Neural cell (in vitro differentiated cells): Measurements from ENCODE around the gene THBS2. TPM values are rescaled to one million over a fixed set of nuclear protein-coding genes. Genes with fewer than 3 reads are reported as not detected.

Source experiments
- H2AFZ ChIP-seq: fragments of 200-600, 300-800 bp; sonication (generic), shearing (Covaris generic); 2 replicates; pipeline ENCODE4 v1.6.0; 2014; ENCODE audit warnings: low read depth, mild to moderate bottlenecking, antibody characterized with exemption, low read length, moderate library complexity
- H3F3A ChIP-seq: fragments of 200-600 bp; shearing (Covaris generic); 2 replicates; pipeline ENCODE4 v1.6.1; 2016; ENCODE audit warnings: mild to moderate bottlenecking, moderate library complexity, mixed read lengths, antibody characterized with exemption, low read length; ENCODE audit not compliant: insufficient read depth, poor library complexity, severe bottlenecking
- H3K27ac ChIP-seq: fragments of 200-600, 300-800 bp; sonication (generic), shearing (Covaris generic); 2 replicates; pipeline ENCODE4 v1.5.1; 2014; ENCODE audit warnings: mild to moderate bottlenecking, low read length, moderate library complexity
- H3K27me3 ChIP-seq: fragments of 300-800, 200-600 bp; sonication (generic), shearing (Covaris generic); 2 replicates; pipeline ENCODE4 v1.6.0; 2014; ENCODE audit warnings: mild to moderate bottlenecking, low read depth, low read length, moderate library complexity; ENCODE audit not compliant: insufficient read depth
- H3K36me3 ChIP-seq: fragments of 300-800, 200-600 bp; sonication (generic), shearing (Covaris generic); 2 replicates; pipeline ENCODE4 v1.5.1; 2014; ENCODE audit warnings: mild to moderate bottlenecking, antibody characterized with exemption, low read length, moderate library complexity; ENCODE audit not compliant: insufficient read depth
- H3K4me2 ChIP-seq: fragments of 300-800, 200-600 bp; sonication (generic), shearing (Covaris generic); 2 replicates; pipeline ENCODE4 v1.6.0; 2014; ENCODE audit warnings: mild to moderate bottlenecking, low read length
- H3K4me3 ChIP-seq: fragments of 300-800, 200-600 bp; sonication (generic), shearing (Covaris generic); 2 replicates; pipeline ENCODE4 v1.5.1; 2014; ENCODE audit warnings: mild to moderate bottlenecking, low read length, moderate library complexity
- H3K79me2 ChIP-seq: fragments of 200-600 bp; shearing (Covaris generic); replicated peaks from 2 replicates; pipeline ENCODE4 v1.6.0; 2014; ENCODE audit warnings: mild to moderate bottlenecking, low read length, moderate library complexity; ENCODE audit not compliant: insufficient read depth
- H3K9ac ChIP-seq: fragments of 300-800, 200-600 bp; sonication (generic), shearing (Covaris generic); 2 replicates; pipeline ENCODE4 v1.6.1; 2016; ENCODE audit warnings: mild to moderate bottlenecking, low read length, mixed read lengths
- H3K9me2 ChIP-seq: fragments of 200-600 bp; shearing (Covaris generic); 2 replicates; pipeline ENCODE4 v1.6.1; 2016; ENCODE audit warnings: mild to moderate bottlenecking, low read length, mixed read lengths; ENCODE audit not compliant: insufficient read depth
- H3K9me3 ChIP-seq: fragments of 200-600, 300-800 bp; sonication (generic), shearing (Covaris generic); 2 replicates; pipeline ENCODE4 v1.6.1; 2016; ENCODE audit warnings: mild to moderate bottlenecking, mixed run types, low read length, moderate library complexity, mixed read lengths
- H4K20me1 ChIP-seq: fragments of 200-600 bp; shearing (Covaris generic); 2 replicates; pipeline ENCODE4 v1.6.1; 2016; ENCODE audit warnings: mild to moderate bottlenecking, mixed run types; ENCODE audit not compliant: insufficient read depth
- EP300 ChIP-seq: fragments of 450-650 bp; conservative IDR thresholded peaks from 2 replicates; pipeline ENCODE4 v1.6.1; 2014; ENCODE audit warnings: antibody characterized with exemption, mild to moderate bottlenecking, moderate library complexity; ENCODE audit not compliant: poor library complexity, severe bottlenecking
- EZH2 ChIP-seq: fragments of 200-600, 300-800 bp; shearing (Covaris generic), sonication (generic); IDR thresholded peaks from 2 replicates; pipeline ENCODE4 v1.6.1; 2014; ENCODE audit warnings: antibody characterized with exemption, low read length, borderline replicate concordance, mild to moderate bottlenecking; ENCODE audit not compliant: insufficient read depth, poor library complexity, severe bottlenecking
- MXI1 ChIP-seq: fragments of 450-650 bp; conservative IDR thresholded peaks from 2 replicates; pipeline ENCODE4 v1.6.1; 2014; ENCODE audit warnings: antibody characterized with exemption, mild to moderate bottlenecking; ENCODE audit not compliant: poor library complexity, severe bottlenecking
- POLR2AphosphoS5 ChIP-seq: IDR thresholded peaks from 2 replicates; pipeline ENCODE4 v1.6.1; 2012
- RAD21 ChIP-seq: fragments of 450-650 bp; conservative IDR thresholded peaks from 2 replicates; pipeline ENCODE4 v1.6.1; 2014; ENCODE audit warnings: antibody characterized with exemption, mild to moderate bottlenecking, moderate library complexity
- REST ChIP-seq: IDR thresholded peaks from 2 replicates; pipeline ENCODE4 v1.6.1; 2012; ENCODE audit warnings: borderline replicate concordance
- SMC3 ChIP-seq: fragments of 450-650 bp; conservative IDR thresholded peaks from 2 replicates; pipeline ENCODE4 v1.6.1; 2014; ENCODE audit warnings: antibody characterized with exemption, mild to moderate bottlenecking, moderate library complexity; ENCODE audit not compliant: poor library complexity
- TAF1 ChIP-seq: IDR thresholded peaks from 2 replicates; pipeline ENCODE4 v1.6.1; 2012; ENCODE audit warnings: low read depth
- polyA plus RNA-seq: library from polyadenylated mRNA; depleted of rRNA; stranded (reverse); fragments of >200 nt; gene quantifications from 2 replicates; pipeline ENCODE4 v1.2.3, GENCODE V29; 2014
- TF ChIP-seq, protein P1 (sequence below): fragments of 450-650 bp; IDR thresholded peaks from 2 replicates; pipeline ENCODE4 v1.5.1; 2014; ENCODE audit warnings: antibody characterized with exemption, mild to moderate bottlenecking, moderate library complexity; ENCODE audit not compliant: poor library complexity, severe bottlenecking

The THBS2 gene
- polyA plus RNA-seq, 1 donor from 2014 or later: 0.88 TPM

GRCh38 chr6:169241688-169242350 is 11.8 kb downstream of the THBS2 start:
- no peak overlapping the region for H3K4me3 ChIP-seq
- H3K9me3 ChIP-seq: no peaks in the 10 kb centered on the region
- H3K27me3 ChIP-seq: no peaks in the 10 kb centered on the region
- H2AFZ ChIP-seq: no peak overlapping the region
- H4K20me1 ChIP-seq: no peaks in the 10 kb centered on the region
- no peaks in the 10 kb centered on the region for H3F3A ChIP-seq
- H3K79me2 ChIP-seq: no peaks in the 10 kb centered on the region
- no peak for TF ChIP-seq REST
- TF ChIP-seq EP300: no peak
- no peak for TF ChIP-seq RAD21
- TF ChIP-seq TAF1: no peak
- no peak for TF ChIP-seq EZH2
- TF ChIP-seq, protein P1, sequence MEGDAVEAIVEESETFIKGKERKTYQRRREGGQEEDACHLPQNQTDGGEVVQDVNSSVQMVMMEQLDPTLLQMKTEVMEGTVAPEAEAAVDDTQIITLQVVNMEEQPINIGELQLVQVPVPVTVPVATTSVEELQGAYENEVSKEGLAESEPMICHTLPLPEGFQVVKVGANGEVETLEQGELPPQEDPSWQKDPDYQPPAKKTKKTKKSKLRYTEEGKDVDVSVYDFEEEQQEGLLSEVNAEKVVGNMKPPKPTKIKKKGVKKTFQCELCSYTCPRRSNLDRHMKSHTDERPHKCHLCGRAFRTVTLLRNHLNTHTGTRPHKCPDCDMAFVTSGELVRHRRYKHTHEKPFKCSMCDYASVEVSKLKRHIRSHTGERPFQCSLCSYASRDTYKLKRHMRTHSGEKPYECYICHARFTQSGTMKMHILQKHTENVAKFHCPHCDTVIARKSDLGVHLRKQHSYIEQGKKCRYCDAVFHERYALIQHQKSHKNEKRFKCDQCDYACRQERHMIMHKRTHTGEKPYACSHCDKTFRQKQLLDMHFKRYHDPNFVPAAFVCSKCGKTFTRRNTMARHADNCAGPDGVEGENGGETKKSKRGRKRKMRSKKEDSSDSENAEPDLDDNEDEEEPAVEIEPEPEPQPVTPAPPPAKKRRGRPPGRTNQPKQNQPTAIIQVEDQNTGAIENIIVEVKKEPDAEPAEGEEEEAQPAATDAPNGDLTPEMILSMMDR: no peak
- TF ChIP-seq SMC3: no peak
- no peak for TF ChIP-seq MXI1
- TF ChIP-seq POLR2AphosphoS5: no peak
- H3K9ac ChIP-seq: no peak overlapping the region
- no peaks in the 10 kb centered on the region for H3K36me3 ChIP-seq
- no peak overlapping the region for H3K27ac ChIP-seq
- H3K4me2 ChIP-seq: no peak overlapping the region
- H3K9me2 ChIP-seq: no peaks in the 10 kb centered on the region

- H3K9ac ChIP-seq: no peak overlapping the region
- H3K4me3 ChIP-seq: no peak overlapping the region
- no peak overlapping the region for H3K27ac ChIP-seq
These were observed 12.9 kb downstream of the THBS2 start for GRCh38 chr6:169240591-169241390.

More at GRCh38 chr6:169240591-169241390, 12.9 kb downstream of the THBS2 start:
- H3K36me3 ChIP-seq: no peaks in the 10 kb centered on the region
- H3K27me3 ChIP-seq: no peaks in the 10 kb centered on the region
- TF ChIP-seq EZH2 (no peak), SMC3 (no peak), REST (no peak), RAD21 (no peak), TAF1 (no peak), EP300 (no peak), POLR2AphosphoS5 (no peak), MXI1 (no peak)
- TF ChIP-seq, protein P1: no peak
- H3K4me2 ChIP-seq: no peak overlapping the region
- no peaks in the 10 kb centered on the region for H3K79me2 ChIP-seq
- H4K20me1 ChIP-seq: no peaks in the 10 kb centered on the region
- H3K9me2 ChIP-seq: no peaks in the 10 kb centered on the region
- H3F3A ChIP-seq: no peaks in the 10 kb centered on the region
- H3K9me3 ChIP-seq: no peaks in the 10 kb centered on the region
- H2AFZ ChIP-seq: no peak overlapping the region
